A549 (cell line): ENCODE measurements around the gene SCUBE1. TPM values are rescaled to one million over a fixed set of nuclear protein-coding genes. Genes with fewer than 3 reads are reported as not detected.

Experiments used
- ATAC-seq, 2 experiments: fragments of 200-7000 bp in 1 of 2; fragments of >200 bp in 1 of 2; cut with Nextera tagmentation in 1 of 2; cut with Tn5 transposase in 1 of 2; 3 replicates each; pipeline versions ENCODE4 v1.8.0 to v1.9.1; 2018 to 2020; ENCODE audit warnings: mild to moderate bottlenecking in 1 of 2, moderate library complexity in 1 of 2
- CTCF ChIA-PET: fragments of 300-600 bp; sonication (Branson Sonifier 250); formaldehyde crosslinking; extraction: SDS; loops from one replicate; lab custom pipeline; 2021; ENCODE audit warnings: antibody characterized with exemption, inconsistent platforms; lab: Yijun Ruan, JAX
- POLR2A ChIA-PET: fragments of 350-600 bp; formaldehyde crosslinking; extraction: SDS; loops from one replicate; lab custom pipeline; 2021; ENCODE audit warnings: antibody characterized with exemption, inconsistent platforms; lab: Yijun Ruan, JAX
- DNase-seq, 2 experiments: peaks; one replicate each; pipeline versions ENCODE4 v3.0.0 to v3.0.0-alpha.2; 2011 to 2016; ENCODE audit warnings: low read depth in 1 of 2, low spot score in 1 of 2
- FAIRE-seq: peaks from 2 replicates; lab custom pipeline; 2011; peaks lifted over from hg19 to GRCh38; lab: Jason Lieb, UNC
- H3K27ac ChIP-seq, 2 experiments: fragments of >200 bp; sonication (Bioruptor Twin); formaldehyde crosslinking; 3 replicates each; pipeline ENCODE4 v1.5.1; 2016 to 2017
- H3K4me1 ChIP-seq: fragments of >200 bp; sonication (Bioruptor Twin); formaldehyde crosslinking; 3 replicates; pipeline ENCODE4 v1.6.1; 2016
- H3K4me2 ChIP-seq: fragments of >200 bp; sonication (Bioruptor Twin); formaldehyde crosslinking; 3 replicates; pipeline ENCODE4 v1.6.1; 2016
- H3K4me3 ChIP-seq: fragments of >200 bp; sonication (Bioruptor Twin); formaldehyde crosslinking; 3 replicates; pipeline ENCODE4 v1.5.1; 2016
- H3K9me3 ChIP-seq: fragments of >200 bp; sonication (Bioruptor Twin); formaldehyde crosslinking; 3 replicates; pipeline ENCODE4 v1.6.1; 2016
- CBX8 ChIP-seq: fragments of 200-600 bp; sonication (generic); IDR thresholded peaks from 2 replicates; pipeline ENCODE4 v1.6.1; 2016
- CHD4 ChIP-seq: fragments of 200-600 bp; sonication (generic); IDR thresholded peaks from 2 replicates; pipeline ENCODE4 v1.6.1; 2016; ENCODE audit warnings: antibody characterized with exemption, mild to moderate bottlenecking, borderline replicate concordance
- EHF ChIP-seq: fragments of 250-450 bp; sonication (Bioruptor Pico); IDR thresholded peaks from 2 replicates; pipeline ENCODE4 v1.5.0; 2020; ENCODE audit warnings: mild to moderate bottlenecking
- EHMT2 ChIP-seq: fragments of 200-600 bp; sonication (generic); IDR thresholded peaks from 2 replicates; pipeline ENCODE4 v1.6.1; 2016; ENCODE audit warnings: antibody characterized with exemption, low read depth, mild to moderate bottlenecking, moderate library complexity
- FOSB ChIP-seq: fragments of 250-450 bp; sonication (Bioruptor Pico); IDR thresholded peaks from 2 replicates; pipeline ENCODE4 v1.5.0; 2020; ENCODE audit warnings: mild to moderate bottlenecking, moderate library complexity
- FOSL2 ChIP-seq, 2 experiments: fragments of 450-650 bp in 1 of 2; fragments of >200 bp in 1 of 2; sonication (Bioruptor Twin) in 1 of 2; formaldehyde crosslinking; IDR thresholded peaks; 2 replicates each; pipeline versions ENCODE4 v1.5.0 to v1.6.1; 2016 to 2020; ENCODE audit warnings: mild to moderate bottlenecking in 1 of 2, moderate library complexity in 1 of 2
- HDAC2 ChIP-seq: fragments of 200-600 bp; sonication (generic); IDR thresholded peaks from 2 replicates; pipeline ENCODE4 v1.6.1; 2016
- HEYL ChIP-seq: fragments of 250-450 bp; sonication (Bioruptor Pico); IDR thresholded peaks from 2 replicates; pipeline ENCODE4 v1.8.0; 2021; ENCODE audit warnings: mild to moderate bottlenecking, moderate library complexity
- HOXA7 ChIP-seq: fragments of 250-450 bp; sonication (Bioruptor Pico); IDR thresholded peaks from 2 replicates; pipeline ENCODE4 v1.5.0; 2020; ENCODE audit warnings: mild to moderate bottlenecking, moderate library complexity
- HOXB13 ChIP-seq: fragments of 250-450 bp; sonication (Bioruptor Pico); IDR thresholded peaks from 2 replicates; pipeline ENCODE4 v1.5.0; 2020; ENCODE audit warnings: low read depth, mild to moderate bottlenecking, moderate library complexity
- JUN ChIP-seq, 2 experiments: fragments of >200 bp; sonication (Bioruptor Twin); formaldehyde crosslinking; IDR thresholded peaks; 2 replicates in 1 of 2; 3 replicates in 1 of 2; pipeline ENCODE4 v1.6.1; 2016 to 2017
- JUNB ChIP-seq: fragments of >200 bp; sonication (Bioruptor Twin); formaldehyde crosslinking; IDR thresholded peaks from 2 replicates; pipeline ENCODE4 v1.6.1; 2016
- KDM5A ChIP-seq: fragments of 200-600 bp; sonication (generic); IDR thresholded peaks from 2 replicates; pipeline ENCODE4 v1.6.1; 2016; ENCODE audit warnings: antibody characterized with exemption, mild to moderate bottlenecking
- MAZ ChIP-seq: fragments of 150-350 bp; IDR thresholded peaks from 2 replicates; pipeline ENCODE4 v1.6.1; 2014; ENCODE audit warnings: antibody characterized with exemption, low read depth, low read length, borderline replicate concordance
- NPAS2 ChIP-seq: fragments of 250-450 bp; sonication (Bioruptor Pico); IDR thresholded peaks from 2 replicates; pipeline ENCODE4 v1.8.0; 2022; ENCODE audit warnings: mild to moderate bottlenecking, moderate library complexity, borderline replicate concordance
- POLR2A ChIP-seq: IDR thresholded peaks from 2 replicates; pipeline ENCODE4 v1.6.1; 2012; ENCODE audit warnings: mild to moderate bottlenecking, low read length
- POLR2AphosphoS2 ChIP-seq: conservative IDR thresholded peaks from 2 replicates; pipeline ENCODE4 v1.6.1; 2012; ENCODE audit warnings: low read length, improper control_type of control experiment, inconsistent platforms
- RFX5 ChIP-seq: fragments of 450-650 bp; IDR thresholded peaks from 2 replicates; pipeline ENCODE4 v1.7.1; 2014; ENCODE audit warnings: antibody characterized with exemption, mild to moderate bottlenecking, moderate library complexity
- TFCP2L1 ChIP-seq: fragments of 250-450 bp; sonication (Bioruptor Pico); IDR thresholded peaks from 2 replicates; pipeline ENCODE4 v1.5.0; 2021; ENCODE audit warnings: mild to moderate bottlenecking
- ZC3H11A ChIP-seq: fragments of 450-650 bp; IDR thresholded peaks from 2 replicates; pipeline ENCODE4 v1.6.1; 2014; ENCODE audit warnings: antibody characterized with exemption, mild to moderate bottlenecking
- ZSCAN20 ChIP-seq: fragments of 250-450 bp; sonication (Bioruptor Pico); IDR thresholded peaks from 2 replicates; pipeline ENCODE4 v1.8.0; 2022; ENCODE audit warnings: mild to moderate bottlenecking, moderate library complexity
- WGBS: methylation state at CpG from one replicate; pipeline ENCODE4 v1.1.6; 2017; ENCODE audit errors: missing lambda C conversion rate; 5-methylcytosine and 5-hydroxymethylcytosine counted together
- polyA plus RNA-seq, 4 experiments: library from polyadenylated mRNA; depleted of rRNA in 3 of 4; stranded (reverse); fragments of >200 nt; fragmentation: RNase III in 1 of 4; extraction: RNeasy Plus Mini Kit Qiagen cat#74134 plus additional on column Dnase treatment in 1 of 4; gene quantifications; 2 replicates in 3 of 4; 3 replicates in 1 of 4; pipeline ENCODE4 v1.2.3, GENCODE V29; 2011 to 2017
- TF ChIP-seq, protein P1 (sequence below): fragments of >200 bp; sonication (Bioruptor Twin); formaldehyde crosslinking; IDR thresholded peaks from 3 replicates; pipeline ENCODE4 v1.5.1; 2016
- TF ChIP-seq, protein P2 (sequence below): fragments of 450-650 bp; IDR thresholded peaks from 2 replicates; pipeline ENCODE4 v1.6.1; 2014; ENCODE audit warnings: antibody characterized with exemption
- TF ChIP-seq, protein P3 (sequence below): fragments of >200 bp; sonication (Bioruptor Twin); formaldehyde crosslinking; IDR thresholded peaks from 2 replicates; pipeline ENCODE4 v1.6.1; 2016
- TF ChIP-seq, protein P4 (sequence below): IDR thresholded peaks from 2 replicates; pipeline ENCODE4 v1.6.1; 2012; ENCODE audit warnings: low read depth, borderline replicate concordance
- TF ChIP-seq, protein P5 (sequence below): fragments of 250-450 bp; sonication (Bioruptor Pico); IDR thresholded peaks from 2 replicates; pipeline ENCODE4 v1.5.0; 2020; ENCODE audit warnings: low read depth, mild to moderate bottlenecking, moderate library complexity

SCUBE1 gene
- polyA plus RNA-seq, 2 of the 4 experiments (the other 2 are of a cell fraction) = 0.01 to 0.12 TPM

DNA sequence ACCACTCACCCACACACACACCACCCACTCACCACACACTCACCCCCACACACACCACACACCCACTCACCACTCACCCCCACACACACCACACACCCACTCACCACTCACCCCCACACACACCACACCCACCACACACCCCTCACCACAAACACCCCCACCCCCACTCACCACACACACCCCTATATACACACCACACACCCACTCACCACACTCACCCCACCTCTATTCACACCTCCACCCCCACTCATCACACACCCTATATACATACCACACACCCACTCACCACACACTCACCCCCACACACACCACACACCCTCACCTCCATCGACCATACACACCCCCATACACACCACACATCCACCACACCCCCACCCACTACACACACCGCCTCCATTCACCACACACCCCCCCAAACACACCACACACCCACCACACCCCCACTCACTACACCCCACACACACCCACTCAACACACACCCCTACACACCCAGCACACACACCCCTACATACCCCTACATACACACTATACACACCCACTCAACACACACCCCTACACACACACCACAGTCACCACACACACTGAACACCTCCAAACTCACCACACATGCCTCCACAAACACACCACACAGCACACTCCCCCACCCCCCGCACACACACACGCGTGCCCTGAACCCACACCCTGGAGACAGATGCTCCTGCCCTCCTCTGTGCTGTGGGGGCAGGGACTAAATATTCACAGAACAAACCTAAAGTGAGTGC, 137.2 kb downstream of the SCUBE1 start:
- no peak for ATAC-seq
- no peak for FAIRE-seq
- no peak overlapping the region for H3K4me2 ChIP-seq
- TF ChIP-seq JUNB (no peak), HOXB13 (CRISPR knock-in tag) (no peak), ZC3H11A (no peak), NPAS2 (CRISPR knock-in tag) (no peak), HEYL (CRISPR knock-in tag) (no peak), MAZ (no peak), TFCP2L1 (CRISPR knock-in tag) (no peak), JUN (IDR thresholded peaks at IDR 0.05) (no peak), RFX5 (no peak), KDM5A (no peak), HDAC2 (no peak), HOXA7 (CRISPR knock-in tag) (no peak), POLR2AphosphoS2 (no peak)
- TF ChIP-seq, protein P1, sequence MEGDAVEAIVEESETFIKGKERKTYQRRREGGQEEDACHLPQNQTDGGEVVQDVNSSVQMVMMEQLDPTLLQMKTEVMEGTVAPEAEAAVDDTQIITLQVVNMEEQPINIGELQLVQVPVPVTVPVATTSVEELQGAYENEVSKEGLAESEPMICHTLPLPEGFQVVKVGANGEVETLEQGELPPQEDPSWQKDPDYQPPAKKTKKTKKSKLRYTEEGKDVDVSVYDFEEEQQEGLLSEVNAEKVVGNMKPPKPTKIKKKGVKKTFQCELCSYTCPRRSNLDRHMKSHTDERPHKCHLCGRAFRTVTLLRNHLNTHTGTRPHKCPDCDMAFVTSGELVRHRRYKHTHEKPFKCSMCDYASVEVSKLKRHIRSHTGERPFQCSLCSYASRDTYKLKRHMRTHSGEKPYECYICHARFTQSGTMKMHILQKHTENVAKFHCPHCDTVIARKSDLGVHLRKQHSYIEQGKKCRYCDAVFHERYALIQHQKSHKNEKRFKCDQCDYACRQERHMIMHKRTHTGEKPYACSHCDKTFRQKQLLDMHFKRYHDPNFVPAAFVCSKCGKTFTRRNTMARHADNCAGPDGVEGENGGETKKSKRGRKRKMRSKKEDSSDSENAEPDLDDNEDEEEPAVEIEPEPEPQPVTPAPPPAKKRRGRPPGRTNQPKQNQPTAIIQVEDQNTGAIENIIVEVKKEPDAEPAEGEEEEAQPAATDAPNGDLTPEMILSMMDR = no peak
- TF ChIP-seq, protein P2, sequence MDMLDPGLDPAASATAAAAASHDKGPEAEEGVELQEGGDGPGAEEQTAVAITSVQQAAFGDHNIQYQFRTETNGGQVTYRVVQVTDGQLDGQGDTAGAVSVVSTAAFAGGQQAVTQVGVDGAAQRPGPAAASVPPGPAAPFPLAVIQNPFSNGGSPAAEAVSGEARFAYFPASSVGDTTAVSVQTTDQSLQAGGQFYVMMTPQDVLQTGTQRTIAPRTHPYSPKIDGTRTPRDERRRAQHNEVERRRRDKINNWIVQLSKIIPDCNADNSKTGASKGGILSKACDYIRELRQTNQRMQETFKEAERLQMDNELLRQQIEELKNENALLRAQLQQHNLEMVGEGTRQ = no peak
- TF ChIP-seq, protein P3, sequence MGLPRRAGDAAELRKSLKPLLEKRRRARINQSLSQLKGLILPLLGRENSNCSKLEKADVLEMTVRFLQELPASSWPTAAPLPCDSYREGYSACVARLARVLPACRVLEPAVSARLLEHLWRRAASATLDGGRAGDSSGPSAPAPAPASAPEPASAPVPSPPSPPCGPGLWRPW = no peak
- ChIA-PET POLR2A (no interaction called here), CTCF (no interaction called here)
- H3K4me1 ChIP-seq = no peaks in the 10 kb centered on the region
- no peak overlapping the region for H3K4me3 ChIP-seq
- no peak for DNase-seq
- no peaks in the 10 kb centered on the region for H3K9me3 ChIP-seq
- H3K27ac ChIP-seq = no peak overlapping the region
- WGBS = 60% methylated on average over 2 of the region's 5 CpGs

DNA sequence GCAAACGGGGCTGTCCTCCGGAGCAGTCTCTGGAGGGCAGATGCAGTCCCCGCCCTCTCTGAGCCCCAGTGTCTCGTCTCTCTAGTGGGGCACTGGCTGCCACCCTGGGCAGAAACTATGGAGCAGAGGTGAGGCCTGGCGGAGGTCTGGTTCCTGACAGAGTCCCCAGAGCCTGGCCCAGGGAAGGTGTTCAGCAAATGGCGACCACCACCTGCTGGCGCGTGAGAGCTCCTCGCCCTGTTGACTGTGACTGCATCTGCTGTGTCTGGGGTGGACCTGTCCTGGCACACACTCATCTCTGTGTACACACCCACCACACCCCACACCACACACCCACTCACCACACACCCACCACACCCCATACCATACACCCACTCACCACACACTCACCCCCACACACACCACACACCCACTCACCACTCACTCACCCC, 137.9 kb downstream of the SCUBE1 start:
- H3K4me2 ChIP-seq = no peak overlapping the region
- FAIRE-seq (no peak), DNase-seq (no peak), ATAC-seq (no peak)
- WGBS = 93% methylated on average over 6 of the region's 9 CpGs
- H3K27ac ChIP-seq = no peak overlapping the region
- H3K4me1 ChIP-seq = no peaks in the 10 kb centered on the region
- TF ChIP-seq POLR2A = no peak
- TF ChIP-seq NPAS2 (CRISPR knock-in tag) = no peak
- TF ChIP-seq JUNB = no peak
- no peak for TF ChIP-seq CBX8
- TF ChIP-seq EHMT2 = no peak
- no peak for TF ChIP-seq POLR2AphosphoS2
- TF ChIP-seq CHD4 = no peak
- TF ChIP-seq FOSB (CRISPR knock-in tag) = no peak
- TF ChIP-seq, protein P3 = no peak
- no peak for TF ChIP-seq EHF
- no peak for TF ChIP-seq ZSCAN20
- TF ChIP-seq, protein P1 = no peak
- TF ChIP-seq, protein P4, sequence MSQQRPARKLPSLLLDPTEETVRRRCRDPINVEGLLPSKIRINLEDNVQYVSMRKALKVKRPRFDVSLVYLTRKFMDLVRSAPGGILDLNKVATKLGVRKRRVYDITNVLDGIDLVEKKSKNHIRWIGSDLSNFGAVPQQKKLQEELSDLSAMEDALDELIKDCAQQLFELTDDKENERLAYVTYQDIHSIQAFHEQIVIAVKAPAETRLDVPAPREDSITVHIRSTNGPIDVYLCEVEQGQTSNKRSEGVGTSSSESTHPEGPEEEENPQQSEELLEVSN = no peak
- TF ChIP-seq FOSL2 (IDR thresholded peaks at IDR 0.05) = no peak
- TF ChIP-seq FOSL2 (CRISPR knock-in tag; IDR thresholded peaks at IDR 0.05) = no peak
- TF ChIP-seq, protein P5, sequence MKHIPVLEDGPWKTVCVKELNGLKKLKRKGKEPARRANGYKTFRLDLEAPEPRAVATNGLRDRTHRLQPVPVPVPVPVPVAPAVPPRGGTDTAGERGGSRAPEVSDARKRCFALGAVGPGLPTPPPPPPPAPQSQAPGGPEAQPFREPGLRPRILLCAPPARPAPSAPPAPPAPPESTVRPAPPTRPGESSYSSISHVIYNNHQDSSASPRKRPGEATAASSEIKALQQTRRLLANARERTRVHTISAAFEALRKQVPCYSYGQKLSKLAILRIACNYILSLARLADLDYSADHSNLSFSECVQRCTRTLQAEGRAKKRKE (CRISPR knock-in tag) = no peak
- ChIA-PET POLR2A (no interaction called here), CTCF (interaction anchor here (0.6 kb wide), 1 partner anchor 41 kb away, joined by 5 read pairs; no protein-coding TSS in a partner anchor)
- no peaks in the 10 kb centered on the region for H3K9me3 ChIP-seq
- no peak overlapping the region for H3K4me3 ChIP-seq
